Middle frontal gyrus (tissue), 1 donor: ENCODE results near the gene EYA2.

Source experiments
- DNase-seq: peaks from one replicate; pipeline ENCODE4 v3.0.0-alpha.2; 2015; ENCODE audit warnings: low spot score; ENCODE audit errors: extremely low spot score

EYA2 gene

DNA sequence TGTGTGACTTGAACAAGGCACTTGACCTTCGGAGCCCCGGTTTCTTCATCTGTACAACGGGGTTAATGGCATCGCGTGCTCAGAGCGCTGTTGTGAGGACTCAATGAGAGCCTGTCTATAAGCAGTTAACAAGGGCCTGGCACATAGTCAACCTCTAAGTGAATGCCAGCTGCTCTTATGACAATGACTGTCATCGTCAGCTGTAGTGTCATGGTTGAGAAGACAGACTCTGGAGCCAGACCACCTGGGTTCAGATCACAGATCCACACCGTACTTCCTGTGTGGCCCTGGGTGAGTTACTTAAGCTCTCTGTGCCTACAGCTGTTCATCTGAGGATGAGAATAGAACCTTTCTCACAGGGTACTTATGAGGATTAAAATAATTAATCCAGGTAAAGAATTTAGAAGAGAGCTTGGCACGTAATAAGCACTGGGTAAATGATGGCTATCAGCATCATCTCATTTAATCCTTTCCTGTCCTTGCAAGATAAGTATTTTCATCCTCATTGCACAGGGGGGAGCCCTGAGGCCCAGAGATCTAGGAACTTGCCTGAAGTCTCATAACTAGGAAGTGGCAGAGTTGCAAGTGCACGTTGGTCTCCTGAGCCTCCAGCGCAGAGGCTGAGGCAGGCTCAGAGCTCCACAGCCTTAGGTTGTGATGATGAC lies 105.3 kb downstream of the EYA2 start:
- no peak for DNase-seq

DNA sequence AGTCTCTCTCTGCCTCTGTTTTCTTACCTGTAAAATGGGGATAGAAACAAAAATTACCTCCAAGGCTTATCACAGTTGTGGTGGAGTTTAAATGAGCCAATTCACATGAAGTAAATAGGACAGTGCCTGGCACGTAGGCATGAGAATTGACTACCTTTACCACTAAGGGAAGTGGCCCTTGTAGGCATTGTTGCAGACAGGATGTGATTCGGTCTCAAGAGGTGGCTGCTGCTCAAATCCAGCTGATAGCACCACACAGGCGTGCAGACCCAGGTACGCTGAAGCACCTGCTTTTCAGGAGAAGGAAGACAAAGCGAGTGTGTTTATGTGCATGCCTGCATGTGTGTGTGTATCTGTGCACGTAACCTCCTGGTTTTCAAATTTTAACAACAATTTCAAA lies 108.6 kb downstream of the EYA2 start:
- no peak for DNase-seq

DNA sequence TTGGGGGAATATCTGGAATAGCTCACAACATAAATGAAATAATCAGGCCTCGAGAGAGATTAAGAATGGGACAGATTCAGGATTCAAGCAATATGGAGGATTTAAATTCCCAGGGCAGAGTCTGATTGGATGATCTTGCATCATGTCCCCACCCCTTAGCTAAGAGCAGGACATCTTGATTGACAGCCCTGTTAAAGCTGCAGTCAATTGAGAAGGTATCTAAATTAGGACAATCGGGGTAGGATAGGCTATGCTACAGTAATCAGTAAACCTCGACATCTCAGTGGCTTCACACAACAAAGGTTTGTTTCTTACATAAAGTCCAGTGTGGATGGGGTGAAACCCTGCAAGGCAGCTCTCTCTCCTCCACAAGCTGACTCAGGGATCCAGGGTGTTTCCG lies 109.5 kb downstream of the EYA2 start:
- DNase-seq, result no peak

DNA sequence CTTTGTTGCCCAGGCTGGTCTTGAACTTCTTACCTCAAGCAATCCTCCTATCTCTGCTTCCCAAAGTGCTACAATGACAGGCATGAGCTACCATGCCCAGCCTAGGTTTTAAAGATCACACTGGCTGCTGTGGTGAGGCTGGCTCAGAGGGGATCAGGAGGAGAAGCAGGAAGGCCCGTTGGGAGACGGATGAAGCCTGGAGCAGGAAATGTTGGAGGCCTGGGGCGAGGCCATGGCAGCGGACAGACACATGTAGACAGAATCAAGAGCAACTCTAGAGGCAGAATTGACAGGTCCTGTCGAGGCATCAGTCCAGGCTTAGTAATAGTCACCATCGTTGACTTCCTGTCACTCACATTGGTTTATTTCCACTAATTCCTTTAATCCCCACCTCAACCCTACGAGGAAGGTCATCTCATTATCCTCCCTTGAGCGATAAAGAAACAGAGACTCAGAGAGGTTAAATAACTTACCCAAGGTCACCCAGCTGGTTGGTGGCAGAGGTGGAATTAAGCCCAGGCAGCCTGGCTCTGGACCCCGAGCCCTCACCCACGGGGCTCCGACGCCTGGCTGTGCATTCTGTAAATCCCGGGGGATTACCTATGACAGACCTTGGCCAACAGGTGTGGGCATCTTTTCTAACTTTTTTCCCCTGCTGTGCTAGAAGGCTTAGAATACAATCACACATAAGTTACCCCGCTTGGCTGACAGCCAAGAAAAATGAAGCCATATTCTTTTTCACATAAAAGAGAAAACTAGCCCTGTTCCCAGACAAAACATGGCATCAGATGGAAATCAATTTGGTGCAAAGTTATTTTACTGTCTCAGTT lies 113.4 kb downstream of the EYA2 start:
- DNase-seq, result no peak

DNA sequence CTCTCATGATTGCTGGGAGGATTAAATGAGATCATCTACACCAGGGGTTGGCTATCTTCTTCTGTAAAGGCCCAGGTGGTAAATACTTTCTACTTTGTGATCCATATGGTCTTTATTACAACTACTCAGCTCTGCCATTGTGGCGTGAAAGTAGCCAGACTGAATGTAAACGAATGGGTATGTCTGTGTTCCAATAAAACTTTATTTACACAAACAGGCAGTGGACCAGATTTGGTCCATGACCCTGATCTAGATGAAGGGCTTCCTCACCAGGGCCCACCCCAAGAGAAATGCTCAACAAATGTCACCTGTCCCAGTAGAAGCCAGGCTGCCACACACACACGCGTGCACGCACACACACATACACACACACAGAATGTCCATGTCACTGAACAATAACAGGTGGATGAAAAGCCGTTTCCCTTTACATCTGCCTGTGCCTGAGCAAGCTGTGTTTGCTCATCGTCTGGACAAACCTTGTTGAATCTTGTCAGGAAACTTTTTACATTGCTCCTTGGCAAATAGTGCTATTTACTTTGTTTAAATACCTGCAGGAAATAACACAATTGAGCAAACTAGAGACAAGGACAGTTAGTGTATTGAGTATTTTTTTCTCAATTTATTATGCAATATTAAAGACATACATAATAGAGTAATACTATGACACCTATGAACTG lies 114.3 kb downstream of the EYA2 start:
- DNase-seq, result no peak

DNA sequence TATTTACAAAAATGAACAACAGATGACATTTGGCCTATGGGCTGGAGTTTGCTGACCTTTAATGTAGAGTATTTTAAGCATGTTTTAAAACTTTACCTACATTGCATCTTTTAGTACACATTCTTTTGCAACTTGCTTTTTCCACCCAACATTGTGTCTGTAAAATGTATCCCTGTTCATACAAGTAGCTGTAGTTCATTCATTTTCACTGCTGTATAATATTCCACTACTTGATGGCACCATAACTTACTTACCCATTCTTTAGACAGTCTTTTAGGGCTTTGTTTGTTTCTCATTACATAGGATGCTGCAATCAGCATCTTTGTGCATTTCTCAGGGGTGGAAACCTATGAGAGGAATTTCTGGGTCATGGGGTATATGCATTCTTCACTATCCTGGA lies 115.1 kb downstream of the EYA2 start:
- DNase-seq, result no peak

DNA sequence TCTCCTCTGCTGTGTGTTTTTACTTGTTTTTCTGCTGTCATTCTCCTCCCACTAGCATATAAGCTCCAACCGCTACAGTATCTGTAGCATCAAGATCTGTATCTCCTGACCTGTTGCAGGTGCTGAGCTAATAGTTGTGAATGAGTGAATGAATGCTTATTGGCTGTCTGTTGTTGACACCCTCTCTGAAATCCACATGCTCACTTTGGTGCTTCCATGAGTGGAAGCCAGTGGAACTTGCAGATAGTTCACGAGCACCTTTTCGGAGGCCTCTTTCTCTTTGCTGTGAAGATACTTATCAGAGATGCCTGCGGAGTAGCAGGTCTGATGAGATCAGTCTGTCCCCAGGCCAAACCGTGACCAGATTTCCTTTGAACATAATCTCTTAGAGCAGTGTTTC lies 117.3 kb downstream of the EYA2 start:
- no peak for DNase-seq

DNA sequence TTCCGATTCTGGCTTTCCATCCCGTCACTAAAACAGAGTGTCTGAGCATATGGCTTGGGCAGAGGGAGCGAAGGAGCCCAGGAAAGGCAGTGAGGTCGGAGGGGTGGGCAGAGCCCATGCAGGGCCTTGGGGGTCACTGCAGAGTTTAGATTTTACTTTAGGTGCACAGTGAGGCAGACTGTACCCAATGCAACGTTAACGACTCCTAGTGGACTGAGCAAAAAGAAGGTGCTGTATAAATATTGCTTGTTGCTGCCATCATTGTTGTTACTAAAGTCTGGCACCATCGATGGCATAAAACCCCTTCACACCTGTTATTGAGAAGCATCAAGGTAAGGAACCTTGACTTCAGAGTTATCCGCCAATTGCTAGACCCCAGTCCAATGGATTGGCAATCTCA lies 119.0 kb downstream of the EYA2 start:
- no peak for DNase-seq

DNA sequence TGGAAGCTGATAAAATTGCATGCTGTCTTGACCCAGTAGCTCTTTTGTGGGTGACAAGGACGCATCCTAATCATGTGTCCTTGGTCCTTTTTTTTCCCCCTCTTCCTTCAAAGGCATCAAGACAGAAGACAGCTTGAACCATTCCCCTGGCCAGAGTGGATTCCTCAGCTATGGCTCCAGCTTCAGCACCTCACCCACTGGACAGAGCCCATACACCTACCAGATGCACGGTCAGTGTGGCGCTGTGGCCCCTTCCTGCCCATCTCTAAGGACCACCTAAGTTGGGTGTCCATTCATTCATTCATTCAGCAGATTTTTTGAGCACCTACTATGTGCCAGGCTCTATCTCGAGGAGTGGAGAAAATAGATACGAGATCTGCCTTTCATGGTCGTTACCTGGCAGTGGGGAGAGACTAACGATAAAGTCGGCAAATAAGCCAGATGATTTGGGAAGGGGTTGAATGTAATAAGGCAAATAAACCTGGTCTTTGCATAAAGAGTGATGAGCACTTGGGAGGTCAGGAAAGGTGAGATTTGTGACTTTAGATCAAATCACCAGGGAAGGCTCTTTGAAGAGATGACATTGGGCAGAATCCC lies 121.5 kb downstream of the EYA2 start:
- DNase-seq, result no peak

DNA sequence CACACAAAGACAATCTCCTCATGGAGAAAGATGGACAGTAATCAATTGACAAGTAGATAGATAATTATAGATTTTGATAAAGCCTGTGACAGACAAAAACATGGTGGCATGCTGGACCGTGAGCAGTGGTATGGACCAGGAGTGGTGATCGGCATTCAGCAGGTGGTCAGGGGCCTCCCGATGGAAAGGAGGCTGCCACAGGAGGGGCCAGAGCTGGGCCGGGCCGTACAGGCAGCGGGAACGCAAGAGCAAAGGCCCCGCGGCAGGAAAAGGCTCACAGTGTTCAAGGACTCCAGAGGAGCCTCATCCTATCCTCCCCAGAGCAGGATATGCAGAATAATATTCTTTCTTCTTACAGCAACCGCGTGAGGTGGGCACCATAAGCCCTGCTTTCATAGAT lies 123.7 kb downstream of the EYA2 start:
- no peak for DNase-seq

DNA sequence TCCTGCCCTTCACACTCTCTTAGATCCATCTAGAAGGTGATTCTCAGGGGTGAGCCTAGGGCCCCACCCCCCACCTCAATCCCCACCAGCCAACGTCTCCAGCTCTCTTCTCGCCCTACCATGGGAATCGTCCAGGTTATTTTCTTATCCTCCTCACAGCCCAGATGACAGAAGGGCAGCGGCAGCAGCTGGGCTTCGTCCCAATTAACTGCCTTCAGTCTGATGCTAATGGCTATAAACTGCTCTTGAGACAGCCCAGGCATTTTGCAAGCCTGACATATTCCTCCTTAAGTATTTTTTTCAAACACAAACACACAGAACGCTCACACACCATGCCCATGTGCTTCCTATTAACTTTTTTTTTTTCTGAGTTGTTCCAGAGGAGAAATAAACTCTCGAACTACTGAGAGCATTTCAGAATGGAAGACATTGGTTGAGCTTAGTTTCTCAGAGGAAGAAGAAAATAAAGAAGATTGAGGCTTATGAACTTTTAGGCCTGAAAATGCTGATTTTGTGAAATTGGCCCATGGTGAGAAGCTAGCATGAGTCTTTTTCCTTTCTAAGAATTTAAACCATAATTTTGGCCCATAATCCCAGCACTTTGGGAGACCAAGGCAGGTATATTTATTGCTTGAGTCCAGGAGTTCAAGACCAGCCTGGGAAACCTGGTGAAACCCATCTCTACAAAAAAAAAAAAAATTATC lies 124.6 kb downstream of the EYA2 start:
- DNase-seq, result no peak

DNA sequence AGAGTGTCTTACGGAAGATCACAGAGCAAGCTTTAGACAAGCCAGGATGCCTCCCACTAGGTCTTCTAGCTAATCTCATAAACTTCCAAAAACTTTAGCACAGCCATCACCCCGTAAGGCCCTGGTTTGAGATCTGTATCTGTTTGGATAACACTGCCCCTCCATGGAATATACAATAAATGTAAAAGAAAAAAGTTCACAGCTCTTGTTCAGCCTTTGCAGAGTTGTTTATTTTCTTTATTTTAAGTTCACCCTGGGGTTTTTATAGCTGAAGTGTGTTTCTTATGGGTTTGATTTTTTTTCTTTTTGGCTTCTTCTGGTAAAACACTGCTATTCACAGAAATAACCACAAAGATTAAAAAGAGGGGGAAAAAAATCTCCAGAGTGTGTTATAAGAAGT lies 125.6 kb downstream of the EYA2 start:
- DNase-seq, result no peak

DNA sequence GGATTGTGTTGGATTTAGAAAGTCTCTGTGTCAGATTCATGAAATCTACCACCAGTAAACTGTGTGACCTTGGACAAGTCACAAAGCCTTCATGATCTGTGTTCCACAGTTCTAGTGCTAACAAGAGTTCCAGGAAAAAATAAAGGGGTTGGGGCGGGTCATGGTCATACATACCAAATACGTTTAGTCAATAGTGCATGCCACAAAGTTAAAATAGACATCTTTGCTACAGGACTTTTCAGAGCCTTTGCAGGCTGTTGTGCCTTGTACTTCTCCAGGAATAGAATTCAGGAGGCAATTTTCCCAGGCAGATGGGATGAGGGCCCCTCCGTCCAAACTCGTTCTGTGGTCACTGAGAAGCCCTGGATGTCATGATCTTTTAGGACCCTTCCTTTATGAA lies 127.2 kb downstream of the EYA2 start:
- no peak for DNase-seq

DNA sequence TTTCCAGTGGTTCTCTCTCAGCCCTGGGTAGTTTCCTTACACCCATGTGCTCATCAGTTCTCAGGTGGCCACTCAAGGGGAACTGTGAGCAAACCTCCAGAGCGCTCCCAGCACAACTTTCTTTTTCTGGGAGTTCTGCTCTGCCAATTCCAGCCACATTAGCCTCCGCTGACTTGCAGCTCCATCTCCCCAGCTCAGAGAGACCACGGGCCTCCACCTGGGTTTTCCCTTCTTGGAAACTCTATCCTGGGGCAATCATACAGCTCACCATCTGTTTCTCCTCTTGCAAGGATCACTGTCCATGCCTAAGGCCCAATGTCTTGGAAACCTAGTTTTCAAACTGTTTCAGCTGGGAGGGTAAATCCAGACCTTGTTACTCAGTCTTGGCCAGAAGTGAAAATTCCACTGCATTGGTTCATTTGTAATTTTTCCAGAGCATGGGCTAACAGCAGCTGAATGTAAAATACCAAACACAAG lies 129.9 kb downstream of the EYA2 start:
- no peak for DNase-seq

DNA sequence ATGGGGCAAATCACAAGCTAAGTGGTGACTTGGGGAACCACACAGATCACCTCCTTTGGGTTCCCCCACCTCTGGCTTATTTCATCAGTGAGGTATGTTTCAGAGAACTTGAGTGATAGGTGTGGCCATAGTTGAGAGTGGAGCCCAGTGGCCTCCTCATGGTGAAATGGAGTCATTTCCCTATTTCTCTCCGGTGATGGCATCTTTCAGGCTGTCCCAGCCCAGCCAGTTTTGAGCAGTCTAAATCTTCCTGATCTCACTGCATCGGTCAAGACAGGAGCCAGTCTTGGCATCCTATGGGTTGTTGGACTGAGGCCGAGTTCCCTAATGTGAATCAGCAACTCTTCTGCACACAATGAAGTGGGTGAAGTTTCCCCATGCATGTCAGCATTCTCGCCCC lies 132.4 kb downstream of the EYA2 start:
- DNase-seq, result no peak

DNA sequence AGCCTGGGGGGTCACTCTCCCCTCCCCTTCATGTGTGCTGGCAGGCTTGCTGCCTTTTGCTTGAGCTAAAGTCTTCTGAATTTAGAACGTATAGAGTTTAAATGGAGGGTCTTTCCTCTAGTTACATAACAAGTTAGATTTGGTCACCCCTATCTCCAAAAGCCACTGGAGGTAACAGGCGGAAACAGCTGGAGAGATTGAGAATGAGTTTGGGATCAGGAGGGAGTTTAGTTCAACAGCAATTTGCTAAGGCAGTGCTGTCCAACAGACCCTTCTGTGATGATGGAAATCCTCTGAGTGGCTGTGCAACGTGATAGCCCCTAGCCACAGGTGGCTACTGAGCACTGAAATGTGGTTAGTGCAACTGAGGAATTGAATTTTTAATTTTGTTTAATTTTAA lies 132.8 kb downstream of the EYA2 start:
- DNase-seq, result no peak

DNA sequence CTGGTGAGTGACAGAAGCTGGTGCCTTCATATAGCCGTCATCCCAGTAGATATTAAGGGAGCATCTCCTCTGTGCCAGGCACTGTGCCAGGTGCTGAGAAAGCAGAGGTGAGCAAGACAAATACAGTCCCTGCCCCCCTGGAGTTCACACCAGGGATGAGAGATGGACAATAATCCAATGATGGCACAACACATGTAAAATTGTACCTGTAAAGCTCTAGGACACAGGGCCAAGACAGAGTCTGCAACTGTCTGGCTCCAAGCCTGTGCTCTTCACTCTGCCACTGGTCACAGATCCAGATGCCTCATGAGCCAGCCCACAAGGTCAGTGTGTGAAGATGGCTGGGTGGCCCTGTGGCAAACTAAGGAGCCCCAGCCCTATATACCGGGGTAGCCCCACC lies 133.8 kb downstream of the EYA2 start:
- DNase-seq, result no peak

DNA sequence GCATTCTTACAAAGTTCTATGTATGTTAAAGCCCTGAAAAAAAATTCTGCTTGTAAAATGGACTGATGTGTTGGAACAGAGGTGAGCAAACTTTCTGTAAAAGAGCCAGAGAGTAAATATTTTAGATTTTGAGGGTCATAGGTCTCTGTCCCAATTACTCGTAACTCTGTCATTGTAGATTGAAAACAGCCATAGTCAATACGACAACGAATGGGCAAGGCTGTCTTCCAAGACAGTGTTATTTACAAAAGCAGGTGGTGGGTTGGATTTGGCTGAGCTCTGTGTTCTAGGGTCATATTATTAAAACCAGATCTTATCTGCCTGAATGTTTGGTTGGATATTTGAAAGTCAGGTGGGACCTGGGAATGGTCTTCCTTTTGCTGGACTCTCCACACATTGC lies 135.2 kb downstream of the EYA2 start:
- DNase-seq, result no peak

DNA sequence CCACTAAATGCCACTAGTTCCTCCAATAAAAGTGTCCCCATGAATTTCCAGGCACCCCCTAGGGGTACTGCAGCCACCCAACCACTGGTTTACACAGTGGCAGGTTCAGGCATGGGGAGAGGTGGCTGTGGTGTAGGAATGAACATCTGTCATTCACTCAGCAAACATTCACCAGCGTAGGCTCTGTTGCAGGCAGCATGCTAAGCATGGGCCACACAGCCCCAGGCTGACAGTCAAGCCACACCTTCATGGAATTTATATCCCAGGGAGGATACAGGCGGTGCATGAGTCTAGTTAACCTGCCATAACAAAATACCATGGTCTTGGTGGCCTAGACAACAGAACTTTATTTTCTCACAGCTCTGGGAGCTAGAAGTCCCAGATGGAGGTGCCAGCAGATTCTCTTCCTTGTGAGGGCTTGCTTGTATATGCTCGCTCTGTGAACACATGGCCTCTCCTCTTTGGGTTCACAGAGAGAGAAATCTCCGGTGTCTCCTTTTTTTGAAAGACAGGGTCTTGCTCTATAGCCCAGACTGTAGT lies 135.7 kb downstream of the EYA2 start:
- DNase-seq, result no peak

DNA sequence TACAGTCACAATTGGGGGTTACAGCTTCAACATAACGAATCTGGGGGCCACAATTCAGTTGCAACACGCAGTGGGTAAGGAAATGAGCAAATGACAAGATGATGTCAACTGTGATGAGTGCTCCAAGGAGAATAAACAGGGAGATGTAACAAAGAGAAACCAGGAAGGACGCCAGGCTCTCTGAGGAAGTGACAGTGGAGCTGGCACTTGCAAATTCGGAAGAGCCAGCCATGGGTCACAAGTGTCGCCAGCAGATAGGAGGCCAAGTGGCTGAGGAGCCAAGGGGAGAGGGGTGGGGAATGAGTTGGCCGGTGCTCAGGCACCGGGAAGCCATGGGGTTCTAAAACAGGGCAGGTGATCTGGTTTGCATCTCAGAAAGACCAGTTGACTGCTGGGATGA lies 136.4 kb downstream of the EYA2 start:
- no peak for DNase-seq

DNA sequence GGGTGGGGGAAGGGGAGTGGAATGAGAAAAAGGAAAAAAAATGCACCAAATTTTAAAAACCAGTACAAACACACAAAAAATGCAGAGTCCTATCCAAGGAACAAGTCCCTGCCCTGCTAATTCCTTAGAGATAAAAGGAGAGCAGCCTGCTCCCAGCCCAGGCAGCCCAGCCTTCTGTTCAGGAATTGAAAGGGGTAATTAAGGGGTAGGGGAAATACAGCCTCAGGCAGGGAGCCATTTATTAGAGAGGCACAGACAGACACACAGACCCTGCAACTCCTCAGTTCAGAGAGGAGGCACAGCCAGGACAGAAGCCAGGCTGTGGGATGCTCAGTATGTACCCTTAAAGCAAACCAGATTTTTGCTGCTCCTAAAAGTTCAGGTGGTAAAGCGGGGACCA lies 137.2 kb downstream of the EYA2 start:
- no peak for DNase-seq
